HepG2 (cell line): ENCODE measurements around the gene CRK. TPM values are rescaled to one million over a fixed set of nuclear protein-coding genes. Genes with fewer than 3 reads are reported as not detected.

Experiments used
- ATRX ChIP-seq: sonication (generic); formaldehyde crosslinking; IDR thresholded peaks from 2 replicates; pipeline ENCODE4 v1.4.0; 2020; ENCODE audit warnings: missing genetic modification reagents, borderline replicate concordance
- DDIT3 ChIP-seq: sonication (generic); formaldehyde crosslinking; IDR thresholded peaks from 2 replicates; pipeline ENCODE4 v1.4.0; 2020; ENCODE audit warnings: mild to moderate bottlenecking, missing genetic modification reagents
- ISX ChIP-seq: sonication (generic); formaldehyde crosslinking; conservative IDR thresholded peaks from 2 replicates; pipeline ENCODE4 v1.5.0; 2020; ENCODE audit warnings: missing genetic modification reagents
- MYNN ChIP-seq: sonication (generic); formaldehyde crosslinking; IDR thresholded peaks from 2 replicates; pipeline ENCODE4 v1.4.0; 2020; ENCODE audit warnings: mild to moderate bottlenecking, low read depth, missing genetic modification reagents
- PHF21A ChIP-seq: sonication (generic); formaldehyde crosslinking; IDR thresholded peaks from 2 replicates; pipeline ENCODE4 v1.5.0; 2020; ENCODE audit warnings: mild to moderate bottlenecking, missing genetic modification reagents
- PLRG1 ChIP-seq: fragments of 450-650 bp; conservative IDR thresholded peaks from 2 replicates; pipeline ENCODE4 v1.6.1; 2016
- RNF219 ChIP-seq: sonication (generic); formaldehyde crosslinking; IDR thresholded peaks from 2 replicates; pipeline ENCODE4 v1.5.0; 2020; ENCODE audit warnings: mild to moderate bottlenecking, missing genetic modification reagents
- SSRP1 ChIP-seq: IDR thresholded peaks from 2 replicates; pipeline ENCODE4 v1.6.1; 2016; ENCODE audit warnings: control low read depth
- ZBTB4 ChIP-seq: sonication (generic); formaldehyde crosslinking; IDR thresholded peaks from 2 replicates; pipeline ENCODE4 v1.4.0; 2020; ENCODE audit warnings: missing genetic modification reagents, mild to moderate bottlenecking, borderline replicate concordance
- ZBTB40 ChIP-seq, 2 experiments: fragments of 450-650 bp in 1 of 2; sonication (generic) in 1 of 2; formaldehyde crosslinking in 1 of 2; IDR thresholded peaks; 2 replicates each; pipeline versions ENCODE4 v1.6.1 to v1.8.0; 2016 to 2022; ENCODE audit warnings: antibody characterized with exemption in 1 of 2, mild to moderate bottlenecking in 1 of 2, missing genetic modification reagents in 1 of 2
- ZFP1 ChIP-seq: IDR thresholded peaks from 2 replicates; pipeline ENCODE4 v1.6.1; 2016
- ZNF644 ChIP-seq: IDR thresholded peaks from 2 replicates; pipeline ENCODE4 v1.6.1; 2016; ENCODE audit warnings: low read depth
- ZNF775 ChIP-seq: sonication (generic); formaldehyde crosslinking; IDR thresholded peaks from 2 replicates; pipeline ENCODE4 v1.4.0; 2020; ENCODE audit warnings: missing genetic modification reagents, mild to moderate bottlenecking, moderate library complexity, borderline replicate concordance
- polyA plus RNA-seq, 8 experiments: library from polyadenylated mRNA; depleted of rRNA in 3 of 8; stranded (reverse) in 7 of 8; unstranded in 1 of 8; fragments of >200 nt; fragmentation: Illumina TruSeq in 4 of 8; extraction: Trizol in 4 of 8; gene quantifications; 2 replicates each; pipeline versions ENCODE4 v1.2.1 to v1.2.3, GENCODE V29; 2011 to 2016; ENCODE audit warnings: low read depth in 4 of 8, missing spikeins in 1 of 8, mixed read lengths in 1 of 8; ENCODE audit not compliant: insufficient read depth in 1 of 8
- total RNA-seq, 5 experiments: library from RNA; depleted of rRNA; stranded (reverse); fragments of >200 nt; fragmentation: Illumina TruSeq; extraction: Trizol; gene quantifications; 2 replicates each; pipeline ENCODE4 v1.2.3, GENCODE V29; 2016; ENCODE audit warnings: low read depth in 1 of 5

Gene CRK
- total and polyA plus RNA-seq, 2 of the 13 experiments (the other 11 are each of a cell fraction or from before 2014, with no cell fraction given), result 47.4 to 54.2 TPM

GRCh38 chr17:1399679-1400512, 56.1 kb downstream of the CRK start, which contains the start of gene YWHAE (continued):
- TF ChIP-seq ZBTB40 (IDR thresholded peaks at IDR 0.05) (no peak), ZBTB40 (CRISPR knock-in tag; IDR thresholded peaks at IDR 0.05) (peak; percentile 41; the same call in 1 of the 2 replicates), ZFP1 (no peak), SSRP1 (CRISPR knock-in tag) (no peak), PLRG1 (no peak), RNF219 (CRISPR knock-in tag) (no peak), MYNN (CRISPR knock-in tag) (peak; percentile 87; the same call in 1 of the 2 replicates), ZNF644 (CRISPR knock-in tag) (no peak), ZBTB4 (CRISPR knock-in tag) (peak; percentile 68; the same call in 1 of the 2 replicates), PHF21A (CRISPR knock-in tag) (peak; percentile 70), DDIT3 (CRISPR knock-in tag) (no peak), ATRX (no peak), ISX (CRISPR knock-in tag) (0 out of 2 replicates have a peak, but pooled peaks have one; percentile 35), ZNF775 (no peak)
